Measurements from ENCODE around the gene THY1.

- no peak for TF ChIP-seq POLR2AphosphoS5 (IDR thresholded peaks at IDR 0.05; ENCODE audit: low read depth, low read length)
- TF ChIP-seq EP300 (IDR thresholded peaks at IDR 0.05; ENCODE audit: borderline replicate concordance in 1 of 2, low read depth in 2 of 2, low read length in 2 of 2), result no peak
- TF ChIP-seq SUZ12 (IDR thresholded peaks at IDR 0.05; ENCODE audit: low read length), result no peak
- TF ChIP-seq CTCF (IDR thresholded peaks at IDR 0.05; ENCODE audit: control extremely low read depth in 1 of 3, insufficient read depth in 1 of 3, low read depth in 1 of 3, low read length in 3 of 3), result no peak
- TF ChIP-seq RAD21 (IDR thresholded peaks at IDR 0.05 in 1 of 2, conservative IDR thresholded peaks at IDR 0.05 in 1 of 2; ENCODE audit: low read depth in 2 of 2, low read length in 2 of 2), result no peak
- no peak for TF ChIP-seq NRF1 (IDR thresholded peaks at IDR 0.05; ENCODE audit: low read depth, low read length)
- no peak for TF ChIP-seq CEBPB (IDR thresholded peaks at IDR 0.05; ENCODE audit: low read depth, low read length)
- TF ChIP-seq TCF12 (IDR thresholded peaks at IDR 0.05; ENCODE audit: low read depth, low read length), result no peak
- no peak for TF ChIP-seq RBBP5 (IDR thresholded peaks at IDR 0.05; ENCODE audit: borderline replicate concordance, low read depth, low read length)
- no peak for TF ChIP-seq CREB1 (IDR thresholded peaks at IDR 0.05)
- TF ChIP-seq ATF3 (IDR thresholded peaks at IDR 0.05; ENCODE audit: insufficient read depth, low read depth, low read length), result no peak
- TF ChIP-seq POLR2A (IDR thresholded peaks at IDR 0.05; ENCODE audit: control extremely low read depth in 1 of 2, low read depth in 2 of 2, low read length in 2 of 2), result no peak
- no peak for TF ChIP-seq JUN (IDR thresholded peaks at IDR 0.05; ENCODE audit: low read depth, low read length)
- no peak for TF ChIP-seq SP1 (IDR thresholded peaks at IDR 0.05; ENCODE audit: low read depth, low read length)
These were observed 22.9 kb upstream of the THY1 start for GRCh38 chr11:119445850-119446249.
